AG10803 (cell line): ENCODE measurements around the gene ZNF554.
"Not testable (repeated sequence)": the region's sequence is repeated elsewhere in the genome, so short reads cannot be mapped to it uniquely, and the experiment has no call there.

Source experiments
- DNase-seq: peaks from one replicate; pipeline ENCODE4 v3.0.0; 2010; ENCODE audit warnings: low read depth
- H3K4me3 ChIP-seq: 2 replicates; pipeline ENCODE4 v1.5.1; 2011; ENCODE audit warnings: mild to moderate bottlenecking, low read length, control low read depth
- CTCF ChIP-seq: conservative IDR thresholded peaks from 2 replicates; pipeline ENCODE4 v1.5.1; 2011; ENCODE audit warnings: mild to moderate bottlenecking, low read length, control low read depth, inconsistent platforms

ZNF554 gene

GRCh38 chr19:2865334-2866100 is 45.8 kb downstream of the ZNF554 start:
- H3K4me3 ChIP-seq, result no peak overlapping the region
- no peak for TF ChIP-seq CTCF
- DNase-seq, result no peak

- peak overlapping the region; percentile 17; the same call in 1 of the 2 replicates for H3K4me3 ChIP-seq
- TF ChIP-seq CTCF, result no peak
- no peak for DNase-seq
These were observed 46.9 kb downstream of the ZNF554 start for GRCh38 chr19:2866495-2867024.

GRCh38 chr19:2867025-2867991 is 47.6 kb downstream of the ZNF554 start, which contains the start of gene ZNF556:
Gene ZNF556 (plus strand): TSS chr19:2867335. CDS start chr19:2867422, 87 bp downstream.
- TF ChIP-seq CTCF, result no peak
- DNase-seq, result peak; percentile 91
- peak within 1 kb of the TSS; percentile 59 for H3K4me3 ChIP-seq

- no peak for TF ChIP-seq CTCF
- H3K4me3 ChIP-seq, result no peak overlapping the region
- DNase-seq, result no peak
These were observed 50.0 kb downstream of the ZNF554 start for GRCh38 chr19:2869618-2870017.

GRCh38 chr19:2872175-2872574 is 52.5 kb downstream of the ZNF554 start:
- H3K4me3 ChIP-seq, result not testable (repeated sequence)
- TF ChIP-seq CTCF, result peak; percentile 31; the same call in 1 of the 2 replicates
- DNase-seq, result peak; percentile 33

- H3K4me3 ChIP-seq, result no peak overlapping the region
- TF ChIP-seq CTCF, result no peak
- no peak for DNase-seq
These were observed 58.0 kb downstream of the ZNF554 start for GRCh38 chr19:2877398-2878331.
